Measurements from ENCODE around the gene LGALS8. TPM values are rescaled to one million over a fixed set of nuclear protein-coding genes. Genes with fewer than 3 reads are reported as not detected.

Gene LGALS8
- total RNA-seq, 2 donors from 2014 or later, result 103 to 113 TPM

DNA sequence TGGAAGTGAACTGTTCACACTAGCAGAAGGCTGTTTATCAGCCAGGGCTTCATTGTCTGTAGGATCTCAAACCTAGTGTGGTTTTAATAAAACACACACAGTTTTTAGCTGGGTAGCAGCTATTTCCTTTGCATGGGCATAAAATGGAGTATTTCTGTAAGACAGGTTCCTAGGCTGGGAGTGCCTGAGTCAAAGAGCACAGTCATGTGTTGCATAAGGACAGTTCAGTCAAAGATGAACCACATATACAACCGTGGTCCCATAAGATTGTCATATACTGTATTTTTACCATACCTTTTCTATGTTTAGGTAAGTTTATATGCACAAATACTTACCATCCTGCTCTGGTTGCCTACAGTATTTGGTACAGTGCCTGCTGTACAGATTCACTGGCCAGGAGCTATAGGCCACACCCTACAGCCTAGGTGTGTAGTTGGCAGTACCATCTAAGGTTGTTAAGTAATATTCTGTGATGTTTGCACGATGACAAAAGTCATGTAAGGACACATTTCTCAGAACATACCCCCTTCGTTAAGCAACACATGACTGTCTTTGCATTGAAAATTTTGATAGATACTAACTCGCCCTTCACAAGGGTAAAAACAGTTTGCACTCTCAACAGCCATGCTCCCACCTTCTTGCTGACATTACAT, 17.2 kb downstream of the LGALS8 start:
- H3K4me3 ChIP-seq, result no peak overlapping the region
- H3K27ac ChIP-seq, result no peak overlapping the region
- peaks cover 88% of the 10 kb centered on the region for H3K36me3 ChIP-seq
- TF ChIP-seq, protein P1, sequence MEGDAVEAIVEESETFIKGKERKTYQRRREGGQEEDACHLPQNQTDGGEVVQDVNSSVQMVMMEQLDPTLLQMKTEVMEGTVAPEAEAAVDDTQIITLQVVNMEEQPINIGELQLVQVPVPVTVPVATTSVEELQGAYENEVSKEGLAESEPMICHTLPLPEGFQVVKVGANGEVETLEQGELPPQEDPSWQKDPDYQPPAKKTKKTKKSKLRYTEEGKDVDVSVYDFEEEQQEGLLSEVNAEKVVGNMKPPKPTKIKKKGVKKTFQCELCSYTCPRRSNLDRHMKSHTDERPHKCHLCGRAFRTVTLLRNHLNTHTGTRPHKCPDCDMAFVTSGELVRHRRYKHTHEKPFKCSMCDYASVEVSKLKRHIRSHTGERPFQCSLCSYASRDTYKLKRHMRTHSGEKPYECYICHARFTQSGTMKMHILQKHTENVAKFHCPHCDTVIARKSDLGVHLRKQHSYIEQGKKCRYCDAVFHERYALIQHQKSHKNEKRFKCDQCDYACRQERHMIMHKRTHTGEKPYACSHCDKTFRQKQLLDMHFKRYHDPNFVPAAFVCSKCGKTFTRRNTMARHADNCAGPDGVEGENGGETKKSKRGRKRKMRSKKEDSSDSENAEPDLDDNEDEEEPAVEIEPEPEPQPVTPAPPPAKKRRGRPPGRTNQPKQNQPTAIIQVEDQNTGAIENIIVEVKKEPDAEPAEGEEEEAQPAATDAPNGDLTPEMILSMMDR (IDR thresholded peaks at IDR 0.05), result no peak
- H3K4me1 ChIP-seq, result no peaks in the 10 kb centered on the region
- DNase-seq (ENCODE audit: low spot score), result no peak
- H3K27me3 ChIP-seq, result no peaks in the 10 kb centered on the region
- no peaks in the 10 kb centered on the region for H3K9me3 ChIP-seq

DNA sequence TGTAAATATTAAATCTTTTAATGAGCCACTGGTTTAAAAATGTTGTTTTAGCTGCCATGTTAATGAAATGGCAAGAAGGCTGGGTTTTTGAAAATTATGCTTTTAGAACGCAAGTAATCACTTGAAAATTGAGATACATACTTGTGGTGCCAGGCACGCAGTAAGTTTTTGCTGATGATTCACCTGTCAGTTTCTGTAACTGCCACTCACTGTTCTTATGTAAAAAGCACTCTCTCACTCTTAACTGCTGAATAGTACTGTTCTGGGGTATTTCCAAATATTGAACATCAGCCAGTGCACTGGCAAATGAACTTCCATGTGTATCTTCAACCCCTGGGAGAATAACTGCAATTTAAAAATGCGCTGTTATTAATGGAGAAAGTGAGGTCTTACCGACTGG, 17.9 kb downstream of the LGALS8 start:
- Histone ChIP-seq H3K27me3 (no peaks in the 10 kb centered on the region), H3K27ac (no peak overlapping the region), H3K36me3 (peaks cover 95% of the 10 kb centered on the region), H3K9me3 (no peaks in the 10 kb centered on the region), H3K4me3 (no peak overlapping the region), H3K4me1 (no peaks in the 10 kb centered on the region)
- DNase-seq (ENCODE audit: low spot score), result no peak
- TF ChIP-seq, protein P1 (IDR thresholded peaks at IDR 0.05), result no peak

DNA sequence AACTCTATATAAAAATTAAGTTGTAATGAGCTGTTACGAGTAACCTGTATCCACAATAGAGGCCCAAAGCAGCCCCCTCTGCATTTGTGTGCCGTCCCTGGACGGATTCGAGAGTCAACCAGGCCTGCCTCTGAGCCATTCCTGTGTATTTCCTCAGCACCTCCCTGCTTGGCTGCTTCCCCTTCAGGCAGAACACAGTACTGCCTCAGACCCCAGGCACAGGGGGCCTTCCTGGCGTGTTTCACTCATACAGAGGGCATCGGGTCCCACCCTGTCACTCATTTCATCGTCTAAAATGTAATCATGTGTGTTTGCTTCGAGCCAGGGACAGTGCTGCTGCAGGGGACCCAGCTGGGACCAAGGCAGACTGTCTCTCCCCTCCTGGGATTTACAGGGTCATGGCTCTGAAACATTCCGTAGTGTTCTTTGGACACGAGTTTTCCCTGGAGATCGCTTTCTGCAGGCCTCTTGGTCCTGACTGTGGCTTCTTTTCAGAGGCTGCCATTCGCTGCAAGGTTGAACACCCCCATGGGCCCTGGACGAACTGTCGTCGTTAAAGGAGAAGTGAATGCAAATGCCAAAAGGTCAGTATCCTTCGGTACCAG, 19.4 kb downstream of the LGALS8 start:
- no peaks in the 10 kb centered on the region for H3K27me3 ChIP-seq
- no peaks in the 10 kb centered on the region for H3K9me3 ChIP-seq
- TF ChIP-seq, protein P1 (IDR thresholded peaks at IDR 0.05), result no peak
- H3K4me1 ChIP-seq, result no peaks in the 10 kb centered on the region
- no peak for DNase-seq (ENCODE audit: low spot score)
- no peak overlapping the region for H3K27ac ChIP-seq
- H3K36me3 ChIP-seq, result peaks cover 100% of the 10 kb centered on the region
- no peak overlapping the region for H3K4me3 ChIP-seq

DNA sequence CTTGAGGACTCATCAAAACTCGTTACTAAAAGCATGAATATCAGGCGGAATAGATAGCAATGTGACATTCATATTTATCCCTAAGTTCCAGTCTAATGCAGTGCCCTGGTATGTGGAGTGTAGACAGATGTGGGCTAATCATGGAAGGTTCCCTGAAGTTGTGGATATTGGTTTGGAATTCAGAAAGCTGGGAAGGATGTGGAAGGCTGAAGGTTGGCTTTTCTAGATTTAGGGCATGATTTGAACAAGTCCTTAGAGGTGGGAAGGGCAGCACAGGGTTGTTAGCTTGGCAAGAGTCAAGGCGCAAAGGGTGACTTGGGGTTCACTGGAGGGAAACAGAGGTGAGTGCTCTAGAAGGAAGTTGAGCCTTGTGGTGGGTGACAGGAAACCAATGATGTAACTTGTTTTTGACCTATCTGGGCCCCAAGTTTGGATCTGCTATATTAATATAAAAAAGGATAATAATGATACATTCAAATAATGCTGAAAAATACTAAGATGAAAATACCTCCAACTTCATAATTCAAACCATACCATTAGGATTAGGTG, 21.9 kb downstream of the LGALS8 start:
- Histone ChIP-seq H3K36me3 (peaks cover 100% of the 10 kb centered on the region), H3K27ac (no peak overlapping the region), H3K9me3 (no peaks in the 10 kb centered on the region), H3K4me1 (no peaks in the 10 kb centered on the region), H3K27me3 (no peaks in the 10 kb centered on the region), H3K4me3 (no peak overlapping the region)
- TF ChIP-seq, protein P1 (IDR thresholded peaks at IDR 0.05), result no peak
- no peak for DNase-seq (ENCODE audit: low spot score)

DNA sequence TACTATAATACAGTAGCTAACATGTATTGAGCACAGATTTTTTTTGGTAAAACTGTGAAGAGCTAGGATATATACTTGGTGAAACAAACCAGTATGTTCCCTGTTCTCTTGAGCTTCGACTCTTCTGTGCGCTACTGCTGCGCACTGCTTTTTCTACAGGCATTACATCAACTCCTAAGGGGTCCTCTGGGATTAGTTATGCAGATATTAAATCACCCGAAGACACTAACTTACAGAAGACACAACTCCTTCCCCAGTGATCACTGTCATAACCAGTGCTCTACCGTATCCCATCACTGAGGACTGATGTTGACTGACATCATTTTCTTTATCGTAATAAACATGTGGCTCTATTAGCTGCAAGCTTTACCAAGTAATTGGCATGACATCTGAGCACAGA, 24.7 kb downstream of the LGALS8 start:
- Histone ChIP-seq H3K4me1 (no peaks in the 10 kb centered on the region), H3K9me3 (no peaks in the 10 kb centered on the region), H3K4me3 (no peak overlapping the region), H3K27ac (no peak overlapping the region), H3K27me3 (no peaks in the 10 kb centered on the region), H3K36me3 (peaks cover 99% of the 10 kb centered on the region)
- TF ChIP-seq, protein P1 (IDR thresholded peaks at IDR 0.05), result no peak
- DNase-seq (ENCODE audit: low spot score), result no peak
